GM18951 (cell line): ENCODE data around the gene TRIM37.
"Not testable (repeated sequence)": the region's sequence is repeated elsewhere in the genome, so short reads cannot be mapped to it uniquely, and the experiment has no call there.

Source experiments
- POLR2A ChIP-seq: IDR thresholded peaks from 4 replicates; pipeline ENCODE4 v1.6.1; 2011; ENCODE audit warnings: mild to moderate bottlenecking; ENCODE audit not compliant: insufficient read length, insufficient read depth; ENCODE audit errors: extremely low read depth
- in situ Hi-C: fragments of 300-500 bp; cut with MboI; formaldehyde crosslinking; loops from one replicate; pipeline ENCODE4 v1.12.0; 2022; ENCODE audit warnings: low sequenced_read_pairs, mixed read lengths, inconsistent platforms; ENCODE audit not compliant: unreplicated experiment

The TRIM37 gene

DNA sequence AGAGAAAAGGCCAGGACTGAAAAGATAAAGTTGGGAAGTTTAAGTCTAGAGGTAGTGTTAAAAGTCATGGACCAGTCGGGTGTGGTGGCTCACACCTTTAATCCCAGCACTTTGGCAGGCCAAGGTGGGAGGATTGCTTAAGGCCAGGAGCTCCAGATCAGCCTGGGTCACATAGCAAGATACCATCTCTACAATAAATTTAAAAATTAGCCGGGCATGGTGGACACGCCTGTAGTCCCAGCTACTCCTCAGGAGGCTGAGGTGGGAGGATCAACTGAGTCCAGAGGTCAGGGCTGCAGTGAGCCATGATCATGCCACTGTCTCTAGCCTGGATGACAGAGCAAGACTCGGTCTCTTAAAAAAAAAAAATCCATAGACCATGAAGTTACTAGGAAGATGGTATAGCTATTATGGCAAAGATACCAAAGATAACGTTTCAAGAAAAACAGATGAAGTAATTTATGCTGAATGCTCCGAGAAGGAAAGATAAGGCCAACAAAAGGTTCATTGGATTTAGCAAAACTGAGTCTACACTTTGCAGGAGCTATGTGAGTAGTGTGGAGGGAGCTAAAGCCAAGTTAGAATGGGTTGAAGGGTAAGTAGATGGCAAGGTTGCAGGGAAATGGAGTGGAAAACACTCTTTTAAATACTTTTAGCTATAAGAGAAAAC is 11.7 kb downstream of the TRIM37 start:
- no peak for TF ChIP-seq POLR2A

DNA sequence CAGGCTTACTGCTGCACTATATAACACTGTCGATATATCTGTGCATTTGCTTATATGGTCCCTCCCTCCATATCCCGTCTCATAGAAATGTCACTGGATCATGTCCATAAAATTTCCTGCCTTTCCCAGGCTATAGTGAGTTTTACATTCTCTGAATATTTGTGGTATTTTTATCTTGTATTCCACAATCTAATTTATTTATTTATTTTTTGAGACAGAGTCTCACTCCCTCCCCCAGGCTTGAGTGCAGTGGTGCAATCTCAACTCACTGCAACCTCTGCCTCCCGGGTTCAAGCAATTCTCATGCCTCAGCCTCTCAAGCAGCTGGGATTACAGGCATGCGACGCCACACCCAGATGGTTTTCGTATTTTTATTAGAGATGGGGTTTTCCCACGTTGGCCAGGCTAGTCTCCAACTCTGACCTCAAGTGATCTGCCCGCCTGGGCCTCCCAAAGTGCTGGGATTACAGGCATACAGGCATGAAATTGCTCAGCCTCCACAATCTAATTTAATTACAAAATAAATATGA is 12.9 kb downstream of the TRIM37 start:
- in situ Hi-C loops = no loop called here
- no peak for TF ChIP-seq POLR2A

More for the DNA sequence above, 11.7 kb downstream of the TRIM37 start:
- in situ Hi-C loops = no loop called here

DNA sequence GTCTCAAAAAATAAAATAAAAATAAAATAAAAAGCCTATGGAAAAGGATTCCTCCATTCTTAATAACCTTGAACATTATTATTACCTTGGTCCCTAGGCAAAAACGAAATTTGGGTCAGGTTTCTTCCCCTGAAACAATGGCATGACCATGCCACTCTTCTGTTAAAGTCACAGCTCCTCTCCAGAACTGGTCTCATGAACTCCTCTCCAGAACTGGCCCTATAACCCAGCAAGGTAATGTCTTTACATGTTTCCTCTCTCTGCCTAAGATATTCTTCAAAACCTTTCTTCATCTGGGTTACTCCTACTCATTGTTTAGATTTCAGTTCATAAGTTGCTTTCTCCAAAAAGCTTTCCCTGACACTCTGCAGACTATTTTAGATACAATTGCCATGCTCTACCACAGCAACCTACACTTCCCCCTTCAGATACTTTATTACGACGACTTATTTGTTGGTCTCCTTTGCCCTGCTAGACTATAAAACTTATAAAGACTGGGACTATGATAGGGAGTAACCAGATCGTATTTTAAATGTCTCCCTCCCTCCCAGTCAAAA is 13.5 kb downstream of the TRIM37 start:
- TF ChIP-seq POLR2A = no peak

DNA sequence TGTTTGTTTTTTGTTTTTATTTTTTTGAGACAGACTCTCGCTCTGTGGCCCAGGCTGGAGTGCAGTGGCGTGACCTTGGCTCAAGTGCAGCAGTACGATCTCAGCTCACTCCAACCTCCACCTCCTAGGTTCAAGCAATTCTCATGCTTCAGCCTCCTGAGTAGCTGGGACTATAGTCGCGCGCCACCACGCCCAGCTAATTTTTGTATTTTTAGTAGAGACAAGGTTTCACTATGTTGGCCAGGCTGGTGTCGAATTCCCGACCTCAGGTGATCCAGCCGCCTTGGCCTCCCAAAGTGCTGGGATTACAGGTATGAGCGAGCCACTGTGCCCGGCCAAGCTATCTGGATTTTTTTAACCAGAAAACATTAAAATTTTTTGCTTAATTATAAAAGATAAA is 16.1 kb downstream of the TRIM37 start:
- in situ Hi-C loops = not testable (repeated sequence)

More for the DNA sequence above, 13.5 kb downstream of the TRIM37 start:
- in situ Hi-C loops = no loop called here

DNA sequence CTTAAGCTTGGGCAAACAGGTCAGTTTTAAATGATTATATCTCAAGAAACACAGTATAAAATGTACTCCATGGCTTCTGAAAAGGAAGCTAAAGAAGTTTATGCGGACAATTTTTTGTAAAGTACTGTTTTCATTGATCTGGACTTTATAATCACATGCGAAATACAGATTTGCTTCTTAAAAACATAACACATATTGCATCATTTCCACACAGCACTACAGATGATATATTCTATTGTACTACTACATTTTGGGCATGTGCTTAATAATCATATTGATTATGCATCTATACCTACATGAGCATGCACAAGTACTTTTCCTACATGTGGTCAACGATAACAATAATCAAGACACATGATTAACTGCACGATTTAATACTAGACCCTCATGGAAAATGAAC is 22.5 kb downstream of the TRIM37 start:
- no peak for TF ChIP-seq POLR2A
- in situ Hi-C loops = no loop called here

DNA sequence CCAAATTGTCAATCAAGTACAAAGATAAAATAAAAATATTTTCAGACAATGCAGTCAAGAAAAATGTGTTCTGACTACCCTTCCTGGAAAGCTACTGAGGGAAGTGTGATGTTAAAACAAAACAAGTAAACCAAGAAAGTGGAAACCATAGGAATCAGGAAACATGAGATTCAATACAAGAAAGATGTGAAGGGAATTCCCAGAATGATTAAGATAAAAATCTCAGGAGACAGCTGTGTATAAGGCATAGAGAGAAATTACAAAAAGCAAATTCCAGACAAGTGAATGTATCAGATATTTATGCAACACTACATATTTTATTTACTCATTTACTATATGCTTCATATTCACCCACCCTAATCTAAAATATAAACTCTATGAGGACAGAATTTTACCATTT is 32.2 kb downstream of the TRIM37 start:
- no peak for TF ChIP-seq POLR2A

DNA sequence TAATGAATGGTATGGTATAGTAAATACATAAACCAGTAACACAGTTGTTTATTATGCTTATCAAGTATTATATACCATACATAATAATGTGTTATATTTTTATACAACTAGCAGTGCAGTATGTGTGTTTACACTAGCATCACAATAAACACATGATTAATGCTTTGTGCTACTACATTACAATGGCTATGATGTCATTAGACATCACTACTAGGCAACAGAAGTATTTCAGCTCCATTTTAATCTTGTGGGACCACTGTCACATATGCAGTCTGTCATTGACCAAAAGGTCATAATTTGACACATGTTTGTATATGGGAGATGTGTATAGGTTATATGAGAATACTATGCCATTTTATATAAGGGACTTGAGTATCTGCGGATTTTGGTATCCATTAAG is 32.7 kb downstream of the TRIM37 start:
- in situ Hi-C loops = no loop called here
- TF ChIP-seq POLR2A = no peak

More for the DNA sequence above, 32.2 kb downstream of the TRIM37 start:
- in situ Hi-C loops = no loop called here

DNA sequence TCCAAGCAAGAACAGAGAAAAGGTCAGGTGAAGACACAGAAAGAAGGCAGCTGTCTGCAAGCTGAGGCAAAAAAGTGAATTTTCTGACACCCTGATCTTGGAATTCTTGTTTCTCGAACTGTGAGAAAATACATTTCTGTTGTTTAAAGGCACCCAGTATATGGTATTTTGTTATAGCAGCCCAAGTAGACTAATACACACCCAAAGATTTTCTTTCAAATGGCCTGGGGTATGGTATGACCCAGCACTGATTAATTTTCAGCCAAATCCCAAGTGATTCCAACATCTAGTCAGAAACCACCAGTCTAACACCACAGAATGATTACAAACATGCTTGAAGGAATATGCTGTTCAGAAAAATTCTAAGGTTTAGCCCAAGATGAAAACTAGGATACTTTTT is 36.8 kb downstream of the TRIM37 start:
- TF ChIP-seq POLR2A = no peak
- in situ Hi-C loops = no loop called here

DNA sequence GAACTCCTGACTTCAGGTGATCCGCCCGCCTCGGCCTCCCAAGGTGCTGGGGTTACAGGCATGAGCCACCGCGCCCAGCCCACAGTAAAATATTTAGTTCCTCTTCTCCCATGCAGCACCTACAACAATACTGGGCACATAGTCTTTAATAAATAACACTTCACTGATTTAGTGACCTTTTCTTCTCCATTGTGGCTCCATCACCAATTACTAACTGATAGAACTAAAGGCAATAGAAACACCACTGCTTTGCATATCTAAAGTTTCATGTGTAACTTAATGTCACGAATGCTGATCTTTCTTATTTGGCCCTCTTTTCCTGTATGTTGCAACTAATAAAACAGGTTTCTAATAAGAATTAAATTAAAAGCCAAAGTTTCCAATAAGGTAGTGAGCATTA is 38.9 kb downstream of the TRIM37 start:
- no peak for TF ChIP-seq POLR2A
- in situ Hi-C loops = no loop called here

DNA sequence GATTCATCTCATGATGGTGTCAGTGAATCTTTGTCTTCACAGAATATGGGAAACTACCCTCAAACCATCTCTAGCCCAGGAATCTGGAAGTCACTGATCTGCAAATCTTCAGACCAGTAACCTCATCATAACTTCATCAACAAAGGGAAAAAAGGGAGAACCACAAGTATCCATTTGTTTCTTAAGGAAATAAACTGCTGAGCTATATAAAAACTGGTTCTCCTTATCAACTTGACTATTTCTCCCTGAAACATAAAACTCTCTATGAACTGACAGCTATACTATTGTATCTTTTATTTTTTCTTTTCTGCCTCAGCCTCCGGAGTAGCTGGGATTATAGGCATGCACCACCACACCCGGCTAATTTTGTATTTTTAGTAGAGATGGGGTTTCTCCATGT is 39.3 kb downstream of the TRIM37 start:
- in situ Hi-C loops = no loop called here
- no peak for TF ChIP-seq POLR2A

DNA sequence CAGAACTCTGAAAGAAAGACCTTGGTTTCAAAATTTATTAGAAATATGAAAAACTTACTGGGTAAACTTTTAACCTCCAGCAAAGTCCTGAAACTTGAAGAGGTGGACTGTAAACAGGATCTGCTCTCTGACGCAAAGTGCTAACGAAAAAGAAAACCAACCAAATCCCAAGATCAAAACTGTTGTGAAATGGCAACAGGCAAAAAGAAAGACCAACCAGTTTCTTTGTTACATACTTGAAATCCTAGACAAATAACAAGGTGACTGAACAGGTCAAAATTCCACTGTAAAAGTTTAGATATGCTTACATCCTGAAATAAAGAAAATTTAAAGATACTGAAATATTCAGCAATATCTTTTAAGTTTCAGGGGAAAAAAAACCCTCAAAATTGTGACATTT is 44.2 kb downstream of the TRIM37 start:
- no peak for TF ChIP-seq POLR2A
- in situ Hi-C loops = no loop called here

DNA sequence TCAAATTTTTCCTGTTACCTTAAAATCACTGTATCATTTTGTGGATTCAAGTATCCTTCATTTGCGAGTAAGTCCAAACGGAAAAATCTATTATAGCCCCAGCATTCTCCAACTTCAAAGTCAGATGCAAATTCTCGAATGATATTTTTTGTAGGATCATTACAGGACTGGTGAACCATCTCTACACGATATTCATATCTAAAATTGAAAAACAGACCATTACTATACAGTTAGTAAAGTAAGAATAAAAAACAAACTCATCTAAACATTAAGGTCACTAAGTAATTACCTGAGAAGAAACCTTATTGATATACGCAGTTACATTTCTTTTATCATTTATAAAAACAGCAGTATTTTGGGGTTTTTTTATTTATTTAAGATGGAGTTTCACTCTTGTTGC is 49.8 kb downstream of the TRIM37 start:
- in situ Hi-C loops = no loop called here
- no peak for TF ChIP-seq POLR2A

DNA sequence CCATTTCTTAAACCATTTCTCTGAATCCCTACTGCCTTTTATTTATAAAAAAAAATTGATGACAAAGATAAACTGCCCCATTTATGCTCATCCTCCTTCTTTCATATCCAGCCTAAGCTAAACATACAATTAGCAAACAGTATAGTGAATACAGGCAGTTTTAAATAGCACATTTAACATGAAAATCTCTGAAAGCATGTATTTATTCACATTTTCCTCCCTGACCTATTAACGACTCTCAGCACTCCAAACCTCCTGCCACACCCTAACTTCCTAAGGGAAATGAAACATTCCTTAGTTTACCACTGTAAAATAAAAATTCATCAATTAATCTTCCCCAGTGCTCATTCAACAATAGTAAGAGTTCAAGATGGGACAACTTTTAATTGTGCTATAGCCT is 56.9 kb downstream of the TRIM37 start:
- in situ Hi-C loops = no loop called here
- TF ChIP-seq POLR2A = no peak

DNA sequence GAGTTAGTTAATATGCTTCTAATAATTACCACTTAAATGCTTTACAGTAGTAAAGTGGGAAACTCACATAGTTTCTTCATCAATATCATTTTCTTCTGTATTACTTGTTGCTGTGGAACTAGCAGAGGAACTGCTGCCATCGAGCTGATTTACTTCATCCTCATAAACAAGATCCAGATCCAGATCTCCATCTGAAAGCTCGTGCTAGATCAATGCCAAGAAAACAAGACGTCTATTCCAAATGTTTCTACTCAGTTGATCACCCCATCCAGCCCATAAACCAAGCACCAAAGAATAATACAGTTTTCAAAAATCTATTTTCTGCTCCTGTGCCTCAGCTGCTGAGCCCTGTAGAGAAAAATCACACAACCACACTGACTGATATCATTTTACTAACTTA is 59.1 kb downstream of the TRIM37 start:
- in situ Hi-C loops = no loop called here
- TF ChIP-seq POLR2A = no peak
